ENCODE data around the gene UBE2D3. TPM values are rescaled to one million over a fixed set of nuclear protein-coding genes. Genes with fewer than 3 reads are reported as not detected.

UBE2D3 gene
- total and polyA plus RNA-seq, 7 donors = 221 to 629 (median 346) TPM

GRCh38 chr4:102786279-102786678, 41.1 kb downstream of the UBE2D3 start:
- intact Hi-C loops (cut with DNase I) = no loop called here
- H3K9me3 ChIP-seq = peaks cover 7% of the 10 kb centered on the region
- H3K4me3 ChIP-seq = no peak overlapping the region
- DNase-seq = no peak
- ATAC-seq = no peak
- no peak for TF ChIP-seq CTCF (IDR thresholded peaks at IDR 0.05)
- H3K4me1 ChIP-seq = peaks cover 11% of the 10 kb centered on the region
- peaks cover 1 to 3% of the 10 kb centered on the region in 2 donors for H3K36me3 ChIP-seq (ENCODE audit: insufficient read depth in 1 of 2, low read depth in 1 of 2)
- H3K27ac ChIP-seq = no peak overlapping the region
- 31 to 48% (median 35%) methylated on average over 1 of the region's 1 CpG for WGBS, 3 donors
- H3K27me3 ChIP-seq (ENCODE audit: insufficient read depth in 3 of 3, low read length in 2 of 3) = no peaks in the 10 kb centered on the region

GRCh38 chr4:102783006-102783405, 44.3 kb downstream of the UBE2D3 start:
- DNase-seq (no peak), ATAC-seq (no peak)
- H3K4me3 ChIP-seq = no peak overlapping the region
- H3K36me3 ChIP-seq (ENCODE audit: insufficient read depth in 1 of 2, low read depth in 1 of 2) = no peaks in the 10 kb centered on the region
- no peak for TF ChIP-seq CTCF (IDR thresholded peaks at IDR 0.05)
- intact Hi-C loops (cut with DNase I) = no loop called here
- H3K9me3 ChIP-seq = peaks cover 5% of the 10 kb centered on the region
- H3K27ac ChIP-seq = no peak overlapping the region
- no peaks in the 10 kb centered on the region for H3K27me3 ChIP-seq (ENCODE audit: insufficient read depth in 3 of 3, low read length in 2 of 3)
- WGBS, 3 donors = 77 to 83% (median 82%) methylated on average over 2 of the region's 2 CpGs
- H3K4me1 ChIP-seq = no peaks in the 10 kb centered on the region

- TF ChIP-seq CTCF (IDR thresholded peaks at IDR 0.05) = no peak
- Histone ChIP-seq H3K27ac (no peak overlapping the region), H3K36me3 (ENCODE audit: insufficient read depth in 1 of 2, low read depth in 1 of 2) (no peaks in the 10 kb centered on the region), H3K4me1 (no peaks in the 10 kb centered on the region), H3K4me3 (no peak overlapping the region), H3K27me3 (ENCODE audit: insufficient read depth in 3 of 3, low read length in 2 of 3) (no peaks in the 10 kb centered on the region), H3K9me3 (no peaks in the 10 kb centered on the region)
- ATAC-seq (peak in 1 of 4 donors; percentile 20), DNase-seq (no peak)
- WGBS, 3 donors = 84 to 90% (median 89%) methylated on average over 1 of the region's 1 CpG
- intact Hi-C loops (cut with DNase I) = no loop called here
Observed at GRCh38 chr4:102781570-102781969, 45.8 kb downstream of the UBE2D3 start.

GRCh38 chr4:102780476-102781144, 46.7 kb downstream of the UBE2D3 start:
- H3K4me1 ChIP-seq = no peaks in the 10 kb centered on the region
- H3K9me3 ChIP-seq = no peaks in the 10 kb centered on the region
- no peak overlapping the region for H3K4me3 ChIP-seq
- H3K27ac ChIP-seq = no peak overlapping the region
- no peak for TF ChIP-seq CTCF (IDR thresholded peaks at IDR 0.05)
- no peaks in the 10 kb centered on the region for H3K36me3 ChIP-seq (ENCODE audit: insufficient read depth in 1 of 2, low read depth in 1 of 2)
- no peaks in the 10 kb centered on the region for H3K27me3 ChIP-seq (ENCODE audit: insufficient read depth in 3 of 3, low read length in 2 of 3)
- intact Hi-C loops (cut with DNase I) = no loop called here
- ATAC-seq = peak; percentile 62 to 81 (median 68)
- no peak for DNase-seq
- WGBS, 3 donors = 80 to 85% (median 85%) methylated on average over 5 of the region's 5 CpGs

- intact Hi-C loops (cut with DNase I) = no loop called here
- no peak for ATAC-seq
- H3K36me3 ChIP-seq (ENCODE audit: insufficient read depth in 1 of 2, low read depth in 1 of 2) = no peaks in the 10 kb centered on the region
- no peaks in the 10 kb centered on the region for H3K4me1 ChIP-seq
- H3K9me3 ChIP-seq = no peaks in the 10 kb centered on the region
- no peak overlapping the region for H3K27ac ChIP-seq
- H3K4me3 ChIP-seq = no peak overlapping the region
- DNase-seq = no peak
- no peaks in the 10 kb centered on the region for H3K27me3 ChIP-seq (ENCODE audit: insufficient read depth in 3 of 3, low read length in 2 of 3)
- no peak for TF ChIP-seq CTCF (IDR thresholded peaks at IDR 0.05)
- WGBS, 3 donors = 58 to 68% (median 65%) methylated on average over 4 of the region's 4 CpGs
Observed at GRCh38 chr4:102779204-102779603, 48.1 kb downstream of the UBE2D3 start.

Data from psoas muscle (tissue), 8 donors.